GM18507 (cell line): ENCODE data around the gene SMIM3.
A peak's percentile ranks its signal among the peaks of the same experiment; 100 is the strongest.
"Not testable (repeated sequence)": the region's sequence is repeated elsewhere in the genome, so short reads cannot be mapped to it uniquely, and the experiment has no call there.

Experiments
- DNase-seq: peaks from one replicate; pipeline ENCODE4 v3.0.0; 2011; ENCODE audit warnings: low read depth; ENCODE audit not compliant: insufficient read length; ENCODE audit errors: extremely low spot score
- FAIRE-seq: peaks from 2 replicates; lab custom pipeline; 2011; peaks lifted over from hg19 to GRCh38; lab: Jason Lieb, UNC

Gene SMIM3

DNA sequence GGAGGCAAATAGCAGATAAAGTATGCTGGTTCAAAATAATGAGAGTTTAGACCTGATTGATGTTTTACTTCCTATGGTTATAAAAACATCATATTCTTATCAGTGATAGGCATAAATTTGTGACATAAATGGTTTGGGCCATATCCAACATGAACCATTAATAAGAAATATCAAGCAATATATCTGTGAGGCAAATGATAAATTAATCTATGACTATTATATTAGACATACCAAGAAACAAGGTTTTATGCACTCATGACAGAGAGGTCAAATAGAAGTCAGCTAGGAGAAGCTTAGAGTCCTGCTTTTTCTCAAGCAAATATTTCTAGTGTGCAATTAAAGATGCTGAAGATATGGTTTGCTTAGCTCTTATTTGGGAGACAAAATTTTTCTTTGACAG, 10.4 kb downstream of the SMIM3 start:
- FAIRE-seq (no peak), DNase-seq (no peak)

GRCh38 chr5:150789450-150789849, 10.9 kb downstream of the SMIM3 start:
- DNase-seq (no peak), FAIRE-seq (no peak)

- FAIRE-seq (peak; percentile 90), DNase-seq (no peak)
Observed at GRCh38 chr5:150789943-150790611, 11.5 kb downstream of the SMIM3 start.

DNA sequence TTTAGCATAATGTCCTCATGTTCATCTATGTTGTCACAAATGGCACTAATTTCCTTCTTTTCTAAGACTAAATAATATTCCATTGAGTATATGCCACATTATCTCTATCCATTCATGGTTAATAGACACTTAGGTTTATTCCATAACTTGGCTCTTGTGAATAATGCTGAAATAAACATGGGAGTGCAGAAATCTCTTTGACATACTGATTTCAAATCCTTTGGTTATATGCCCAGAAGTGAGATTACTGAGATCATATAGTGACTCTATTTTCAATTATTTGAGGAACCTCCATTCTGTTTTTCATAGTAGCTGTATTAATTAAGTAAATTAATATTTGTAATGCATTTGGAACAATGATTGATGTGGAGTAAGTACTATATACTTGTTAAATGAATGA, 13.0 kb downstream of the SMIM3 start:
- DNase-seq (no peak), FAIRE-seq (no peak)

DNA sequence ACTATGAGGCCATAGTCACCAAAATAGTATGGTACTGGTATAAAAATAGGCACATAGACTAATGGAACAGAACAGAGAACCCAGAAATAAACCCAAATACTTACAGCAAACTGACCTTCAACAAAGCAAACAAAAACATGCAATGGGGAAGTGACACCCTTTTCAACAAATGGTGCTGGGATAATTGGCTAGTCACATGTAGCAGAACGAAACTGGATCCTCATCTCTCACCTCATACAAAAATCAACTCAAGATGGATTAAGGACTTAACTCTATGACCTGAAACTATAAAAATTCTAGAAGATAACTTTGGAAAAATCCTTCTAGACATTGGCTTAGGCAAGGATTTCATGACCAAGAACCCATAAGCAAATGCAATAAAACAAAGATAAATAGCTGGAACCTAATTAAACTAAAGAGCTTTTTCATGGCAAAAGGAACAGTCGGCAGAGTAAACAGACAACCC, 14.9 kb downstream of the SMIM3 start:
- DNase-seq, FAIRE-seq: not testable (repeated sequence)

GRCh38 chr5:150794927-150795326, 16.4 kb downstream of the SMIM3 start:
- DNase-seq (no peak), FAIRE-seq (no peak)

DNA sequence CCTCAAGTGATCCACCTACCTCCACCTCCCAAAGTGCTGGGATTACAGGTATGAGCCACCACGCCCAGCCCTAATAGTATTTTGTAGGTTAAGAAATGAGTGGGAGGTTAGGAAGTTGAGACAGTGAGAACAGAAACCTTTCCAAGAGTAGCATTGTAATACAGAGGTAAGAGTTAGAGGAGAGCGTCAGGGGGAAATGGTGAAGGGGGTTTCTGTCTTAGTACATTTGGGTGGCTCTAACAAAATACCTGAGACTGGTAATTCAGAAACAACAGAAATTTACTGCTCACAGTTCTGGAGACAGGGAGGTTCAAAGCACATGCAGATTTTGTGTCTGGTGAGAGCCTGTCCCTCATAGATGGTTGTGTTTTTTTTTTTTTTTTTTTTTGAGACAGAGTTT, 18.8 kb downstream of the SMIM3 start:
- no peak for FAIRE-seq

GRCh38 chr5:150801117-150801927, 22.8 kb downstream of the SMIM3 start:
- DNase-seq (no peak), FAIRE-seq (peak; percentile 84)

More for the DNA sequence above, 18.8 kb downstream of the SMIM3 start:
- DNase-seq, result no peak

DNA sequence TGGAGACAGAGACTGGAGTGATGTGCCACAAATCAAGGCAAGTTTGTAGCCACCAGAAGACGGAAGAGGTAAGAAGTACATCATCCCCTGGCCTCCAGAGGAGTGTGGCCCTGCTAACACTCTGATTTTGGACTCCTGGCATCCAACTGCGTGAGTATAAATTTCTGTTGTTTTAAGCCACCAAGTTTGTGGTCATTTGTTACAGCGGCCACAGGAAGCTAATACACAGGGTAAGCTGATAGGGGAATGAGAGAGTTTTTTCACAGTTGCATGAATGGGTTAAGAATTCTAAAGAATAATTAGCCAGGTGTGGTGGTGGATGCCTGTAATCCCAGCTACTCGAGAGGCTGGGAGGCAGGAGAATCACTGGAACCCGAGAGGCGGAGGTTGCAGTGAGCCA, 25.8 kb downstream of the SMIM3 start:
- DNase-seq (no peak), FAIRE-seq (no peak)

GRCh38 chr5:150809363-150809762, 30.8 kb downstream of the SMIM3 start:
- FAIRE-seq (no peak), DNase-seq (no peak)

GRCh38 chr5:150815010-150815409, 36.5 kb downstream of the SMIM3 start:
- DNase-seq (no peak), FAIRE-seq (no peak)

- no peak for FAIRE-seq
- DNase-seq, result no peak
Observed at GRCh38 chr5:150816946-150817345, 38.4 kb downstream of the SMIM3 start.

GRCh38 chr5:150829744-150830143, 51.2 kb downstream of the SMIM3 start:
- FAIRE-seq (no peak), DNase-seq (no peak)

DNA sequence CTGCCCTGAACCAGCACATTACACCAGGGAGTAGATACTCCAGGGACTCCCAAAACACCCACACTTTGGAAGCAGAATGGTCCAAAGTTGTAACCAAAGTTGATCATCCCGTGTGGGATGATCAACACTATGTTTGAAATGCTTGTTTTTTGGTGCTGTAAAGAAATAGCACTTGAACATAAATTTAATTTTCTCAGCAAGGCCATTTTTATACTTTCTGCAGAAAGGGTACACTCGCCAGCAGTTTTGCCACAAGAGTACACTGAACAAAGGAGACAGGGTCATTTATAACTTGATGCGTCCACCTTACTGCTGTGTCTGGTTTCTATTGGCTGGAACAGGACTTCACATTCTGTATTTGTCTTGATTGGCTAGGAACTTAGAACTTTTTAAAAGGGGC, 53.3 kb downstream of the SMIM3 start:
- FAIRE-seq, DNase-seq: not testable (repeated sequence)

DNA sequence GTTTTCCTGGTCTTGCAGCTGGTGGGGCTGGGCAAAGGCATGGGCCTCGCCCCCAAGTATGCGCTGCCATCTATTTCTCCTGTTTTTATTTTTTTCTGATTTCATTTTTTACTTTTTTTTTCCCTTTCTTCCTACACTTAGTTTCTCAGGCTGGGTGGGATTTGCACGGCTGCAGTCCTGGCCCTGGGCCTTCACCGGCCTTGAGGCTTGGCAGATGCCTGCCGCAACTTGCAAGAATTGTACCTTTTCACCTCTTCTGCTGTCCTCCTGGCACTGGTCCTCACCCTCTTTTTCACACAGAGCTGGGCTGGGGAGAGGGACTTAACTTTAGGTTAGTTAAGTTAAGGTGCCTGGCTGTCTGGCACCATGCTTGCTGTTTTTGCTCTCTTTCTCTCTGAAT, 57.5 kb downstream of the SMIM3 start:
- no peak for FAIRE-seq

DNA sequence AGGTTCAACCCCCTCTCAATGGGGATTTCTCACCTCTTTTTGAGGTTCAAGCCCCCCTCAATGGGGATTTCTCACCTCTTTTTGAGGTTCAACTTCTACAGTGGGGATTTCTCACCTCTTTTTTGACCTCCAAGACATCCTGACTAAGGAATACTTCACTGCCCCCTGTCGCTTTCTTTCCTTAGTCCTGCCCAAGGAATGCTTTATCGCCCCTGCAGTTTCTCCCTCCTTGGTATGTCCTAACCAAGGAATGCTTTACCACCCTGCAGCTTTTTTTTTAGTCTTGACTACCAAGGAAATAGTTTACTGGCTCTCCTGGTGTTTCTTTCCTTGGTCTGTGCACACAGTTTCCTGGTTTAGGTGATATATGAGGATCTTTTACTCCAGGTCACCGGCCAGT, 58.1 kb downstream of the SMIM3 start:
- FAIRE-seq (no peak), DNase-seq (no peak)

More for the DNA sequence above, 57.5 kb downstream of the SMIM3 start:
- no peak for DNase-seq

DNA sequence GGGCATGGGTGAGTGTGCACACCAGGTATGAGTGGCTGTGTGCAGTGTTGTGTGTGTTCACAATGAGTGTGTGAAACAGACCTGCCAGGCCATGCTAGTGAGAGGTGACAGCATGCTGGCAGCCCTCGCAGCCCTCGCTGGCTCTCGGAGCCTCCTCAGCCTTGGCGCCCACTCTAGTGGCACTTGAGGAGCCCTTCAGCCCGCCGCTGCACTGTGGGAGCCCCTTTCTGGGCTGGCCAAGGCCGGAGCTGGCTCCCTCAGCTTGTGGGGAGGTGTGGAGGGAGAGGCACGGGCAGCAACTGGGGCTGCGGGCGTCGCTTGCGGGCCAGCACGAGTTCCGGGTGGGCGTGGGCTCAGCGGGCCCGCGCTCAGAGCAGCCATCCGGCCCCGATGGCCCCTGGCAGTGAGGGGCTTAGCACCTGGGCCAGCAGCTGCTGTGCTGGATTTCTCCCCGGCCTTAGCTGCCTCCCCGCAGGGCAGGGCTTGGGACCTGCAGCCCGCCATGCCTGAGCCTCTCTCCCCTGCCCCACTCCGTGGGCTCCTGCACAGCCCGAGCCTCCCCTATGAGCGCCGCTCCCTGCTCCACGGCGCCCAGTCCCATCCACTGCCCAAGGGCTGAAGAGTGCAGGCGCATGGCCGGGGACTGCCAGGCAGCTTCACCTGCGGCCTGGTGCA, 66.8 kb downstream of the SMIM3 start:
- not testable (repeated sequence) for FAIRE-seq, DNase-seq

DNA sequence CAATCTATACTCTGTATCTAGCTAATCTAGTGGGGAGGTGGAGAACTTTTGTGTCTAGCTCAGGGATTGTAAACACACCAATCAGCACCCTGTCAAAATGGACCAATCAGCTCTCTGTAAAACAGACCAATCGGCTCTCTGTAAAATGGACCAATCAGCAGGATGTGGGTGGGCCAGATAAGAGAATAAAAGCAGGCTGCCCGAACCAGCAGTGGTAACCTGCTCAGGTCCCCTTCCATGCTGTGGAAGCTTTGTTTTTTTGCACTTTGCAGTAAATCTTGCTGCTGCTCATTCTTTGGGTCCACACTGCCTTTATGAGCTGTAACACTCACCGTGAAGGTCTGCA, 67.7 kb downstream of the SMIM3 start, which contains the start of gene IRGM:
Gene IRGM (plus strand): TSS at position 214 of the 346 bp plus-strand sequence. CDS start 1,603 bp downstream, outside the sequence.
- FAIRE-seq, DNase-seq: not testable (repeated sequence)
